ENCODE results near the gene SH3PXD2B. TPM values are rescaled to one million over a fixed set of nuclear protein-coding genes. Genes with fewer than 3 reads are reported as not detected.
A peak's percentile ranks its signal among the peaks of the same experiment; 100 is the strongest.
"Not testable (repeated sequence)": the region's sequence is repeated elsewhere in the genome, so short reads cannot be mapped to it uniquely, and the experiment has no call there.

The SH3PXD2B gene
- total RNA-seq, 1 experiment from 2014 or later, result 18.5 TPM

GRCh38 chr5:172485511-172486202 is 31.3 kb upstream of the SH3PXD2B start:
- DNase-seq (ENCODE audit: low read depth), result no peak

DNA sequence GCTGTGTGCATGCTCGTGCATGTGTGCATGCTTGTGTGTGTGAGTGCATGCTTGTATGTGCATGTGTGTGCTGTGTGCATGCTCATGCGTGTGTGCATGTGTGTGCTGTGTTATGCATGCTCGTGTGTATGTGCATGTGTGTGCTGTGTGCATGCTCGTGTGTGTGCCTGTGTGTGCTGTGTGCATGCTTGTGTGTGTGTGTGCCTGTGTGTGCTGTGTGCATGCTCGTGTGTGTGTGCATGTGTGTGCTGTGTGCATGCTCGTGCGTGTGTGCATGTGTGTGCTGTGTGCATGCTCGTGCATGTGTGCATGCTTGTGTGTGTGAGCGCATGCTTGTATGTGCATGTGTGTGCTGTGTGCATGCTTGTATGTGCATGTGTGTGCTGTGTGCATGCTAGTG is 30.3 kb upstream of the SH3PXD2B start:
- DNase-seq (ENCODE audit: low read depth), result no peak

- no peak for DNase-seq (ENCODE audit: low read depth)
Measured at GRCh38 chr5:172482156-172483020, 28.1 kb upstream of the SH3PXD2B start.

- DNase-seq (ENCODE audit: low read depth), result no peak
Measured at GRCh38 chr5:172481011-172481800, 26.9 kb upstream of the SH3PXD2B start.

GRCh38 chr5:172479784-172480115 is 25.4 kb upstream of the SH3PXD2B start:
- no peak for DNase-seq (ENCODE audit: low read depth)

GRCh38 chr5:172479034-172479783 is 24.9 kb upstream of the SH3PXD2B start:
- peak; percentile 82 for DNase-seq (ENCODE audit: low read depth)

GRCh38 chr5:172478695-172479033 is 24.3 kb upstream of the SH3PXD2B start:
- not testable (repeated sequence) for DNase-seq (ENCODE audit: low read depth)

DNA sequence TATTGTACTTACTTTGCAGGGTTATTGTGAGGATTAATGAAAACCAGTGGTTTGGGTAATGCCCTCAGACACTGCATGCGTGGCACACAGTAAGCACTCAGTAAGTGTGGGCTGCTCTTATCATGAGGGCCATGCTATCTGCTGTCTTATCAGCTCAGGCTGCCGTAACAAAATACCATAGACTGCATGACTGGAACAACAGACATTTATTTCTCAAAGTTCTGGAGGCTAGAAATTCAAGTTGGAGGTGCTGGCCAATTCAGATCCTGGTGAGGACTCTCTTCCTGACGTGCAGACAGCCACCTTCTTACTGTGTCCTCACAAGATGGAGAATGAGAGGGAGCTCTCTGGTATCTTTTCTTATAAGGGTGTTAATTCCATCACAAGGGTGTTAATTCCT is 23.9 kb upstream of the SH3PXD2B start:
- no peak for DNase-seq (ENCODE audit: low read depth)

DNA sequence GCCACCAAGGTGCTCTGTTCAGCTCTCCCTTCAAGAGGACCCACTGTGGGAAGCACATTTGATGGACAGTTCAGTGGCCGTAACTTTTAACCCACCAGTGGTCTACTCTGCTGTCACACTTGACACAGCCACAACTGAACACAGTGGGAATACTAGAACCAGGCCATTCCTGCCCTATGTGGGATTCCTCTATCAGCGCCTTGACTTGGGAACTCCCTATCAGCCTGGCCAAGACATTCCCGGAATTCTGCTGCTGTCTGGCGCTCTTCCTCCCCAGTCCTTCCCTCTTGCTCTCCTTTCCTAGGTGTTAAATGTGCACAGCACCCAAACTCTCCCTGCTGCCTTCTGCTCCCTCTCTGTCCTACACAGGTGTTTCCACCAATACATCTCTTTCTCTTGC is 23.1 kb upstream of the SH3PXD2B start:
- no peak for DNase-seq (ENCODE audit: low read depth)

DNA sequence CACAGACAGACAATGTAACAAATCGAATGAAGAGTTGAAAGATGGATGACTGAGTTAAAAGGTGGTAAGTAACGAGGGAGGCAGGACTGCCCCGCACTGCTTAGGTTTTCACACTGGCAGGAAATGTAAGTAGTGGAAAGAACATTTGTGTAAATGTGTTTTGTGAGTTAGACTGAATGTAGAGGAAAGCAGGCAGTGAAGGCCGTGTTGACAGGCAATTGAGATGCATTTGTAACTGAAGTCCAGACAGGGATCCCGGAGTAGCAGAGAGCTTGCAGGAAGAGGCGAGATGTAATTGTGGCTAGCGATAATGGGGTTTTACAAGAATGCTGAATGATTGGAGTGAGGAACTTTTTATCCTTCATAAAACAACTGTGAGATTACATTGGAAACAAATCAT is 20.0 kb upstream of the SH3PXD2B start:
- DNase-seq (ENCODE audit: low read depth), result no peak

DNA sequence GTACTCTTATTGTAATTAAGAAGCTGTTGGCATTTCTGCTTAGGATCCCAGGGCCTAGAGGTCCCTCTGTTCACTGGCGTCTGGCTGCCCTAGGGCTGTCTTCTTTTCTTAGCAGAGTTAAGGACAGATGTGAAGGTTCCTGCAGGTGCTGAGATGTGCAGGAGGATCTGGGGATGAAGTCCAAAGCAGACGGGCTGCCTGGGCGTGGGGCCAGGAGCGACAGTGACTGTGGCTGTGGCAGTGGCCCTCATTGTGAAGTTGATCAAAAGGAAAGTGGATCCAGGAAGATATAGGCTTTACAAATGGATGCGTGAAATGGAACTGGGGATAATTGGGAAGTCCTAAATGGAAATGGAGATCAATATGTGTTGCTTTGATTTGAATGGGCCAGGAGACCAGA is 19.1 kb upstream of the SH3PXD2B start:
- no peak for DNase-seq (ENCODE audit: low read depth)

GRCh38 chr5:172469697-172470096 is 15.4 kb upstream of the SH3PXD2B start:
- no peak for DNase-seq (ENCODE audit: low read depth)

DNA sequence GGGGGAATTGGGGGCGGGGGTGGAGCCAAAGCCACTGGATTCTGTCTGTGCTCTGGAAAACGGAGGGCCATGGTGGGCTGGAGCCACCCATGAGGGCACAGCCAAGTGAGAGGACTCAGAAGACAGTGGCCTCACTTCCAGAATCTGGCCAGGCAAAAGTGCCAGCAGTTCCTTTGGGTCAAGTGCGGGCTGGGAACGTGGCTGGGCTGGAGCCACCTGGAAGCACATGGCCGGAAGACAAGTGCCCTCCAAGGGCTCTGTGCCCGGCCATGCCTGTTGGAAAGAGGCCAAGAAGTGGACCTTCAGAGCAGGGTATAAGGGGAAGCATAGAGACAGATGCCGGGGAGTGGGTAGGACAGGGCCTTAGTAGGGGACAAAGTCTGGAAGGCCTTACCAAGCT is 11.7 kb upstream of the SH3PXD2B start:
- no peak for DNase-seq (ENCODE audit: low read depth)

GRCh38 chr5:172463031-172463430 is 8.7 kb upstream of the SH3PXD2B start:
- no peak for DNase-seq (ENCODE audit: low read depth)

- no peak for DNase-seq (ENCODE audit: low read depth)
Measured at GRCh38 chr5:172459783-172460165, 5.4 kb upstream of the SH3PXD2B start.

DNA sequence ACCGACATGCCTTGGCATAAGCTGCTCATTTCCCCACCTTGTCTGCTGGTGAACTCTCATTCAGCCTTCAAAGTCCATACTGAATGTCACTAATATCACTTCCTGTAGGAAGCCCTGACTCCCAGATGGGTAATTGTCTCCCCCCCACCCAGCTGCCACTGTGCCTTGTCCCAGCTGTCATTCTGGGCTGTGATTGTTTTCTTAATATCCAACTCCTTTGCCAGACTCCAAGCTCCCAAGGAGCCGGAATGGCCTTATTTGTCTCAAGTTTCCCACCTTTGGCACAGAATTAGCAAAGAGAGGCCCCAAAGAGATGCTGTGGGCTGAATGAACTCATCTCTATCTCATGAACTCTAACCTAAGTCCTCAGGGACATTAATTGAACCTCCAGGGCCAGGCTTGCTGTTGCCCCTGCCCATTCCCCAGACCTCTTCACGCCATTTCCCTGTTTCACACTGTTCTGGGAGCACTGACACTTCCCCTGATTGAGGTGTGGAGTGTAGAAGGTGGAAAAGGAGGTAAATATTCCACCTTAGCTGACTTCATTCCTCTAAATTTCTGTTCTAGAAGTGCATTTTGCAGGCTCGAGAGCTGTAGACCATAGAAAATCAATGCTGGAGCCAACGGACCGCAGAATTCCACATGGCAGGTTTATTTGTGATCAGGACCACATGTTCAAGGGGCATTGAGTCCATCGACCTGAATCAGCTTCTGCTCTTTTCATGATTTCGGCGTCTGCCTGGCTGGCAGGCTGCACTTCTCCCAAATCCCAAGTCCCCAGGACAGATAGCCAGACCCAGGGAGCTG is 4.9 kb upstream of the SH3PXD2B start:
- no peak for DNase-seq (ENCODE audit: low read depth)

GRCh38 chr5:172456076-172456722 is 1.9 kb upstream of the SH3PXD2B start:
- no peak for DNase-seq (ENCODE audit: low read depth)

DNA sequence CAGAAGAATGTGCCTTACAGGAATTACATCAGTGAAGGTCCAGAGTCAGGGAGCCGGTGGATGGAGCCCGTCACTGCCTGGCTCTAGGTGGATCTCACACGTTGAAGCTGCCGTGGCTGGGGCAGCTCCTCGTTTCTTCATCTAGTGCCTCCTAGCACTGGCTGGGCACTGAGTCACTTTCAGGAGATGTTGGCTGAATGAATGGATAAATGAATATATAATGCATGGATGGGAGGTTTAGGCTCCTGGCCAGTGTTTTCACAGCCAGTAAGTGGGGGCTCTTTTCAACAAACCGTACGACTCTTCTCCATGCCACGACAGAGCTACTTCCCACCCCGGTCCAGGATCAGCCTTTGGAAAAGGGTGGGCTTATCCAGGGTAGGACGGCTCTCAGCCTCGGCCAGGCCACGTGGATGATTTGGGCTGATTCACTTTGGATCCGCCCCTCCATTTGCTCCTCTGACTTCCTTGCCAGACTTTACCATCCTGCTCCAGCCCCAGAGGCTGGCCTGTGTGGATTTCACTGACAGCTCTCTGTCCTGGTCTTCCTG is 1.3 kb upstream of the SH3PXD2B start:
- DNase-seq (ENCODE audit: low read depth), result peak; percentile 76

DNA sequence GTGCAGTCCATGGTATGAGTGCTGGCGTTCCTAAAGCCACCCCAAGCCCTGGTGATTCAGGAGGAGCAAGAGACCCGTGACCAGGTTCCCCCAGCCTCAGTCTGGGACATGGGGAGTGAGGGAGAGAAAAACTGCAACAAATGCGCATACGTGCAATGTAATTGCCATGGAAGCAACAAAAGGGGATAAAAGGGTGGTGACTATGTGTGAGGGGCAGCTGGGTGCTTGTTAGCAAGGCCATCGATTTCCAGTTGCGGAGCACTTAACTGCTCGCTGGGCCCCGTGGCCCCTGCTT is 709 bp upstream of the SH3PXD2B start:
- no peak for DNase-seq (ENCODE audit: low read depth)

- no peak for DNase-seq (ENCODE audit: low read depth)
Measured at GRCh38 chr5:172453986-172454357, 353 bp downstream of the SH3PXD2B start.

All from RPMI7951 (cell line).